HG03469 (cell line): ENCODE results near the gene KRTAP9-4.
"Not testable (repeated sequence)": the region's sequence is repeated elsewhere in the genome, so short reads cannot be mapped to it uniquely, and the experiment has no call there.

Experiments used
- ATAC-seq: cut with Tn5 transposase; IDR thresholded peaks from one replicate; pipeline ENCODE4 v1.9.1; 2021; ENCODE audit warnings: mild to moderate bottlenecking, moderate library complexity, moderate number of reproducible peaks; ENCODE audit not compliant: unreplicated experiment

KRTAP9-4 gene

DNA sequence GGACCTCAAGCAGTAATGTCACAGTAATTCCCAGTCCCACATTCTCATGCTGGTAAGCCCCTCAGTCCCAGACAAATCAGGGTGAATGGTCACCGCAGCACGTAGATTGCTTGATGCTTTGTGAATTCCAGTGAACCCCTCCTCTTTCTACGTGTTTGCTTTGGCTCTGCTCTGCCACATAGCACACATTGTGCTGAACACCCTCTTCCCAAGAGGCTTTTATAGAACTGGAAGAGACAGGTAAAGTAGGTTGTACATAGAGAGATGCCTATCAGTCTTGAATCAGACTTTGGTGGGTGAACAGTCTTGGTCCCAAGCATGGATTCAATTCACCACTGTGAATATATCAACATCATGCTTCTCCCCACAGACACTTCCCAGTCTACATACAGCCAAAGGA, 15.1 kb downstream of the KRTAP9-4 start:
- ATAC-seq = no peak

DNA sequence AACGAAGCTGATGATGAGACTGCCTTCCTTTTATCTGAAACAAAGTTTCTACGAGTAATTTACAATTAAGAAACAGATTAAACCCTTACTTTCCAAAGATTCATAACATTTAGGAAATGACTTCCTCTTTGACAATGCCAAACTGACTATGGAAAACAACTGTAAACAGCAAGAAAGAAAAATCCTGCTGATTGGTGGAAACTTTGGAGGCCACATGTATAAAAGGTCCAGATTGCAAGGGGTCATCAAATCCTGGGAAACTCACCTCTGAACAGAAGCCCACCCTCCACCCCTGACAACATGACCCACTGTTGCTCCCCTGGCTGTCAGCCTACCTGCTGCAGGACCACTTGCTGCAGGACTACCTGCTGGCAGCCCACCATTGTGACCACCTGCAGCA, 15.6 kb downstream of the KRTAP9-4 start, which contains the start of gene KRTAP9-6:
Gene KRTAP9-6, plus strand, starts transcription at position 301 of the 400 bp plus-strand sequence. Its CDS starts 0 bp downstream, at position 301.
- no peak for ATAC-seq

DNA sequence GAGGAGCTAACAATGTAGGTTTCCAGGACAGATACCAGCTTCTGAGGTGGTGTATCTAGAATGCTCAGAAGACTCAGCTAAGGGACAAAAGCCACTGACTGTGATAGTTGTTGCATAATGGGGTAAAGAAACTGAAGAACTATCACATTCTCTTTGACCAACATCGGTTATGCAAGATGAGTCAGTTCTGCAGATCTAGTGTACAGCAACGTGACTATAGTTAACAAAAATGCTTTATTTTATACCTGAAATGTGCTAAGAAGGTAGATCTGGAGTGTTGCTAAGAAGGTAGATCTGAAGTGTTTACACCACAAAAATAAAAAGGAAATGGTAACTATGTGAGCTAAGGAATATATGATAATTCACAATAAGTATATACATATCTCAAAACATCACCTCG, 18.2 kb downstream of the KRTAP9-4 start:
- no peak for ATAC-seq

DNA sequence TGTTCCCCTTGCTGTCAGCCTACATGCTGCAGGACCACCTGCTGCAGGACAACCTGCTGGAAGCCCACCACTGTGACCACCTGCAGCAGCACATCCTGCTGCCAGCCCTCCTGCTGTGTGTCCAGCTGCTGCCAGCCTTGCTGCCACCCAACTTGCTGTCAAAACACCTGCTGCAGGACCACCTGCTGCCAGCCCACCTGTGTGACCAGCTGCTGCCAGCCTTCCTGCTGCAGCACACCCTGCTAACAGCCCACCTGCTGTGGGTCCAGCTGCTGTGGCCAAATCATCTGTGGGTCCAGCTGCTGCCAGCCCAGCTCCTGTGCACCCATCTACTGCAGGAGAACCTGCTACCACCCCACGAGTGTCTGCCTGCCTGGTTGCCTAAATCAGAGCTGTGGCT, 21.8 kb downstream of the KRTAP9-4 start:
- not testable (repeated sequence) for ATAC-seq

DNA sequence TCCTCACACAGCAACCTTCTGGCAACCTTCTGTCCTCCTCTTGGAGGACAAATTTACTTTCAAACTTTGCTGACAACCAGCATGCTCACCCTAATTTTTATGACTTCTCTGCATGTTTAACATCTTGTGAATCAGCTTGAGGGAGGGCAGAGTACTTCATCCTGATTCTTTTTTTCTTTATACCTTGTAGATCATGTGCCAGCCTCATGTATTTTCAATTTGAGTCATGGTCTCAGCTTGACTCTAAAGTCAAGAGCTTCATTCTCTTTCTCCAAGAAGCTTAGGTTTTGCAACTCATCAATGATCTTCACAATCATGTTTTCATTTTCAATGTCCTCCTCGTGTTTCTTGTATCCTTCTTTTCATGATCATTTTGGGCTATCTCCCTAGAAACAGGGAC, 22.4 kb downstream of the KRTAP9-4 start:
- ATAC-seq = no peak

DNA sequence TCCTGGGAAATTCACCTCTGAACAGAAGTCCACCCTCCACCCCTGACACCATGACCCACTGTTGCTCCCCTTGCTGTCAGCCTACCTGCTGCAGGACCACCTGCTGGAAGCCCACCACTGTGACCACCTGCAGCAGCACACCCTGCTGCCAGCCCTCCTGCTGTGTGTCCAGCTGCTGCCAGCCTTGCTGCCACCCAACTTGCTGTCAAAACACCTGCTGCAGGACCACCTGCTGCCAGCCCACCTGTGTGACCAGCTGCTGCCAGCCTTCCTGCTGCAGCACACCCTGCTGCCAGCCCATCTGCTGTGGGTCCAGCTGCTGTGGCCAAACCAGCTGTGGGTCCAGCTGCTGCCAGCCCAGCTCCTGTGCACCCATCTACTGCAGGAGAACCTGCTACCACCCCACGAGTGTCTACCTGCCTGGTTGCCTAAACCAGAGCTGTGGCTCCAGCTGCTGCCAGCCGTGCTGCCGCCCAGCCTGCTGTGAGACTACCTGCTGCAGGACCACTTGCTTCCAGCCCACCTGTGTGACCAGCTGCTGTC, 26.2 kb downstream of the KRTAP9-4 start, which contains the start of gene KRTAP9-7:
Gene KRTAP9-7, plus strand, starts transcription at position 51 of the 543 bp plus-strand sequence. Its CDS starts 0 bp downstream, at position 51.
- ATAC-seq = not testable (repeated sequence)

DNA sequence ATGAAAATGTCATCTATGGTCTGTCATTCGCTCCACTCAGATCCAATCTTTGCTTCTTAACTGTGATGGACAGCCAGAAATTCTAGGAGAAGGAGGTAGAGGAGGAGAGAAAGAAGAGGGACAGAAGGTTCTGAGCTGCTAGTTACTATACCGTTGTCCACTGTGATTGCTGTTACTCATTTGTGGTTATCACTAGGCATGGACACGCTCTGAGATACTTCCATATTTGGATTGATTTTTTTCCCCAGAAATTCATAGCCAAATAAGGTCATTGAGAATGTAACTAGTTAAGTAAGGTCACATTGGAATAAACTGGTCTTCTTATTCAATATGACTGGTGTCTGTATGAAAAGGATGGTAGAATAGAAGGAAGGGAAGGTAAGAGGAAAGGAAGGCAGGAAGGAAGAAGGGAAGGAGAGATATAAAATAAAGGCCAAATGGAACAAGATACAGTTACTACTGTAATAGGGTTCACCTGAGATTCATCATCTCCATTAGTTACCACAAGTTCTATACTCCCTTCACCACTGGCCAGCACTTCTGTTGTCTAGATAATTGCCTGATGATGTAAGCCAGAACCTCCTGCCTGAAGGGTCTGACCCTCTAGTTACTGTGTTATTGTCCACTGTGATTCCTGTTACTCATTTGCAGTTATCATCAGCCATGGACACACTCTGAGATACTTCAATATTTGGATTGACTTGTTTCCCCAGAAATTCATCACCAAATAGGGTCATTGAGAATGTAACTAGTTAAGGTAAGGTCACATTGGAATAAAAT, 28.9 kb downstream of the KRTAP9-4 start:
- no peak for ATAC-seq

DNA sequence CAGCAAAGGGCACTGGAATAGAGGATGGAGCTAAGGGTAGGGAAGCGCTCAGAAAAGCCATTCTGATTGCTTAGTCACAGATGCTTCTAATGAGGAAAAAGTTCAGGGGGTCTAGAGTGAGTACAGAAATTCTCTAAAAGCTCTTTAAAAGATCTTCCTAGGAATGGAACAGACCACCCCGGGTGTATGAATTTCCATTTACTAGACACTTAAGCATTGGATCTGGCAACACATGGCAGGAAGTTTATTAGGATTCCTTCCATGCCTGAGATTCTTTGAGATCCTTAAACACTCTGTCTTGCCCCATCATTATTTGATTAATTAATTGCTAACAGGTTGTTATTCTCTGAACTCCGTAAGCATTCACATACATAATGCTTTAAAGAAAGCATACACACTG, 34.6 kb downstream of the KRTAP9-4 start:
- no peak for ATAC-seq

DNA sequence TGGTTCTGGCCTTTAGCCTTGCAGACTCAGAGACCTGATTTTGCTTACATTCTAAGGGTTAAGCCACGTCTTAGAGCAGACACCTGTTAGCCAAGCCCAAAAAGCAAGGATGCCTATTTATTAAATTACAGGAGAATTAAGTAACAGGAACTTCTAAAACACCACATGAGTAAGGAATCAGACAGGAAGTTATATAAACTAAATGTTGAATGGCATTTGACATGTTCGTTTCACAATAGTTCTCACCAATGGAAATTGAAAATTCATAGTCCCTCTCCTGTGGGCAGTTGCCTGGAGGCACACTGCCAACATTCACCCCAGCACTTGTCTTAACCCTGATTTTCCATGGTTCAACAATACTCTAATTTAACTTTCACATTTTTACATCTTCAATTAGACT, 35.1 kb downstream of the KRTAP9-4 start:
- no peak for ATAC-seq

DNA sequence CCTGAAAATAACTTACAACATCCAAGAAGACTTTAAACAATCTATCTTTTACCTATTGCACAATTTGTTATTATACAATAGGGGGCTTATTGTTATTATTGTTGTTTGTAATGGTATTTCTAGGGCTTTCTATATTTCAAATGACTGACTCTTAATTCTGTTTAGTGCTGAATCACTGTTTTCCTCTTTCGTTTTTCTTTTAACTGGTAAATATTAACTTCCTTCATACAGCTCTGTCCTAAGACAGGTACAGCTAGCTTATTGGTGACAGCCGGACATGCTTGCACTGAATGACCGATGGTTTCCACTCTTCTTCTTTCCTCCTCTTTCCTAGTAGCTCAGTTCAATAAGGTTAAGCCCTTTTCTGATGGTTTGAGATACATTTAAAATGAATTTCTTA, 37.6 kb downstream of the KRTAP9-4 start:
- no peak for ATAC-seq

DNA sequence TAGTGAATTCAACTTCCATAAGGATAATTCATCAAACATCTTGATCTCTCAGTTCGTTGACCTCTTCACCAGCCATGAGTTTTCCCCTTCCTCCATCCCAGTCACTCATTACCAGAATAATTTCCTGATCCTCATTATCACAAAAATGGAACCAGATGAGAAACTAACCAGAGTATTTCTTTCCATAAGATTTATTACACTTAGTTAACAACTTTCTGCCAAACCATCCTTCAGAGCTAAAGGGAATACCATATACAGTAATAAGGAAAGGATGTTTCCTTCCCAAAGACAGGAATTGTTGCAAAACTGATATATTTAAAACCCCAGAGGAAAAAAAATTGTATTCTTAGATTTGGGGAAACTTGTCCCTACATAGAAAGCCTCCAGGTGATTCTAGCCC, 44.5 kb downstream of the KRTAP9-4 start:
- no peak for ATAC-seq

DNA sequence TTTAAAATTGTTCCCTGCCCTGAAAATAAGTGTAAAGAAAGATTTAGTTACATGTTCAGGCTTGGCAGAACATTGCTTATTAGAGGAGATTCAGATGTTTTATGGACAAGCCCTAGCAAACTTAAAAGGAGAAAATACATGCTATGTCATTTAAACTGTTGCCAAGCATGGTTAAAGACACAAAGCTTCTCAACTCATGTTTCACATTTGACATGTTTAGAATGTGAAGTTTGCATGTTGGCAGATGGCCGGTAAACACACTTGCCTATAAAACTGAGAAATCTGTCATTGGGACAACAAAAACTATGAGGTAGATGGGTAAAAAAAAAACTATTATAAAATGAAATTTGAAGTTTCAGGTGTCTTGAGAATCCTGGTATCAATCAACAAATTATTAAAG, 47.4 kb downstream of the KRTAP9-4 start:
- no peak for ATAC-seq

DNA sequence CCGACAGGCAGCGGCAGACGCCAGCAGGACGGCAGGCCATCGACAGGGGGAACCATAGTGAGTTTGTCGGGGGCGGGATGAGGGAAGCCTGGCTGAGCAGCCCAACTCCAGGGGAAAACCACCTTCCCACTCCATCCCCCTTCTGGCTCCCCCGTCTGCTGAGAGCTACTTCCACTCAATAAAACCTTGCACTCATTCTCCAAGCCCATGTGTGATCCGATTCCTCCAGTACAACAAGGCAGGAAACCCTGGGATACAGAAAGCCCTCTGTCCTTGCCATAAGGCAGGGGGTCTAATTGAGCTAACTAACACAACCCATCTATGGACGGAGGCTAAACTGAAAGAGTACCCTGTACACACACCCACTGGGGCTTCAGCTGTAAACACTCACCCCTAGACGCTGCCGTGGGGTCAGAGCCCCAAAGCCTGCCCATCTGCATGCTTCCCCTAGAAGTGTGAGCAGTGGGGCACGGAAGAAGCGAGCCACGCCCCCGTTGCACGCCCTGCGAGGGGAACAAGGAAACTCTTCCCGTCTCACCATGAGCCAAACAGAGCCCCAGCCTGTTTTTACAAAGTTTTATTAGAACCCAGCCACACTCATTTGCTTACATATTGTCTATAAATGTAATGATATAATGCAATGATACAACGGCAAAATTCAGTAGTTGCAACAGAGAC, 49.1 kb downstream of the KRTAP9-4 start:
- no peak for ATAC-seq
